GM18858 (cell line): ENCODE measurements around the gene CCDC50.
A peak's percentile ranks its signal among the peaks of the same experiment; 100 is the strongest.

Experiments used
- ATAC-seq: cut with Tn5 transposase; IDR thresholded peaks from one replicate; pipeline ENCODE4 v1.9.1; 2021; ENCODE audit not compliant: unreplicated experiment

CCDC50 gene

DNA sequence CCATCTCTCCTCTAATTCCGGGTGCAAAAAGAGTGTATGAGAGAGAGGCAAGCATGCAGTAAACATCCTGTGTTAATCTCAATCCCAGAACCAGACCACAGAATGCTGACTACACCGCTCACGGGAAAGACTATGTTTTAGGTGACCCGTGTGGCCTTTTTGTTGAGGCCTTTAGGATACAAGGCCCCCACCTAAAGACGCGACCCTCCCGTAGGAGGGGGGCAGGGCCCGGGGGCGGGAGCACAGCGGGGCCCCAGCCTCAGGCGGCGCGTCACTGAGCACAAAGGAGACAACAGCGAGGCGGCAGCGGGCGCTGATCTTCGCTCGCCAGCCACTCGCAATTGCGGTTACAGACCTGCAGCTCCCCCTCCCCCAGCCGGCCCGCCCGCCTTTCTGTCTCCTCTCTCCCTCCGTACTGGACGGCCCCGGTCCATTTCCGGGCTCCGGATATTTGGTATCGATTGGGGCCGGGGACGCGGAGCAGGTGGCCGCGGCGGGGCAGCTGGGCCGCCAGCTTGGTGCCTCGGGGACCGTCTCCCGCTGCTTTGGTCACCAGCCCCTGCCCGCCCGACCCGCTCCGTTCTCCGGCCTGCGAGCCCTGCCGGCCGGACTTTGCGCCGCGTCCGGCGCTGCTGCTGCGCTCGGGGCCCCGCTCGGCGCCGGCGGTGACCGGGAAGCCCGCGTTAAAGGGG, at the start of gene CCDC50:
CCDC50 (plus strand) TSS at position 433 of the 692 bp plus-strand sequence. CDS start 281 bp downstream, outside the sequence.
- peak; percentile 56 for ATAC-seq

DNA sequence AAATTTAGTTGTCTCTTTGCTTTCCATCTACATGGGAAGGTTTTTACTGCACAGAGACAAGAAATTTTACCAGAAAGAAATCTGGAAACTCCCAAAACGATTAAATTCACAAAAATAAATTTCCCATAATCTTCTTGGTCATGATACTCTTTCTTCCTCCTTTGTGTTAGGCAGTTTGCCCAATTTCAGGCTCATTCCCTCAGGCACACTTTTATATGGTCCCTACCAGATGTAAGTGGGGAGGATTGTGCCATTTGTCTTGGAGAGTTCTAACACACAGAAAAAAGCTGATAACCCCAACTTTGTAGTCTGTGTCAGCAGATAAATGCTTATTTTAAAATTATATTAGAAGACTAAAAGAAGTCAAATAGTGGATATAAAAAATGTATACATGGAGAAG, 49.1 kb upstream of the CCDC50 start:
- no peak for ATAC-seq

GRCh38 chr3:191280882-191281281, 48.3 kb upstream of the CCDC50 start:
- no peak for ATAC-seq

DNA sequence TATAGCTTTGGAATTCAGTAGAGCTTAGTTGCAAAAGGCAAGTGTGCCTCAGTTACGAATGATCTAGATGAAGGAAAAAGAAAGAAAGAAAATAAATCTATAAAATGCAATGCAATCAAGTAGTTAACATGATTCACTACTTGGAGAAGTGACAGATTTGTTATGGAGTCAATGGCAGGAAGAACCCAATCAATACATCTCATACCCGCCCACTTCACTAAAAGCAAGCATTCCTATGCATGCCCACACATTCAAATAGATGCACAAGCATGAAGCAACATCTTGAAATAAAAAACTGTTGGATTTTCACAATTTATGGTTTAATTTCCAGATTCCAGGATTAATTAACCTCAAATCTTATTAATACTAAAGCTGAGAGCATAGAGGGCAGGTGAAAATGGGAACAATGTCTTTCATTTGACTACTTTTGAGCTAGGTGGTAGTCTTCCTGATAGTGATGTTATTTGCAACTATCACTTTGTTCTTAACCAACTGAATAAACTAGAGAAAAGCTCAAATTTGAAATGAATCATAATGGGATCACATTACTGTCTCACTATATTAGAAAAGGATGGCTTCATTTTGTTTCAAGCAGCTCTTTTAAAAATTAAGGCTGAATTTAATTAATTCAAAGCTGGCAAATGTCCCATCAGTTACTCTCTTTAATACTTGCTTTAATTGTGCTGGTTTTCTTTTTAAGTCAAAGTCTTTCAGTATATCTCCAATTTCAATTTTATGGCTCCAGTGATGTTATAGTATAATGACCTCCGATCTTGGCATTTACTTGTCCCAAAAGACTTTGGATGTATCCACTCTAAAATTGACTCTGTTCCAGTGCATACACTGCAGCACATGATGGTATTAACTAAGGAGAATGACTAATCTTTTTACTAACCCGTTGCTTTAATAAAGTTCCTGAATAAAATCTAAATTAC, 46.7 kb upstream of the CCDC50 start:
- no peak for ATAC-seq

DNA sequence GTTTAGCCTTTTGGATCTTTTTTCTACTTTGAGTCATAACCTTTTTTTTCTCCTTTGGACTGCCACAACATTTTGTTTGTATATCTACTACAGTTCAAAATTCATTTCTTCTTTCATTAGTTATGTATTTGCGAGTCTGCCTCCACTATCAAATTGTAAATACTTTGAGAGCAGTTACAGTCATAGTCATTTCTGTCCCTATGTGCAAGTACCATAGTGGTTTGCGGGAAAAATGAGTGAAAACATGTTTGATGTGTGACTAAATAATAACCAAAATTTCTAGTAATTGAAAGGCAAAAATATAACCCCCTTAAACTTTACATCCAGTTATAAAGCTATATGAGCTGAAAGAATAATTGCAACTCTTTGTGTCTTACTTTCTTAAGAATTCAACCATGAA, 45.8 kb upstream of the CCDC50 start:
- ATAC-seq, result no peak

DNA sequence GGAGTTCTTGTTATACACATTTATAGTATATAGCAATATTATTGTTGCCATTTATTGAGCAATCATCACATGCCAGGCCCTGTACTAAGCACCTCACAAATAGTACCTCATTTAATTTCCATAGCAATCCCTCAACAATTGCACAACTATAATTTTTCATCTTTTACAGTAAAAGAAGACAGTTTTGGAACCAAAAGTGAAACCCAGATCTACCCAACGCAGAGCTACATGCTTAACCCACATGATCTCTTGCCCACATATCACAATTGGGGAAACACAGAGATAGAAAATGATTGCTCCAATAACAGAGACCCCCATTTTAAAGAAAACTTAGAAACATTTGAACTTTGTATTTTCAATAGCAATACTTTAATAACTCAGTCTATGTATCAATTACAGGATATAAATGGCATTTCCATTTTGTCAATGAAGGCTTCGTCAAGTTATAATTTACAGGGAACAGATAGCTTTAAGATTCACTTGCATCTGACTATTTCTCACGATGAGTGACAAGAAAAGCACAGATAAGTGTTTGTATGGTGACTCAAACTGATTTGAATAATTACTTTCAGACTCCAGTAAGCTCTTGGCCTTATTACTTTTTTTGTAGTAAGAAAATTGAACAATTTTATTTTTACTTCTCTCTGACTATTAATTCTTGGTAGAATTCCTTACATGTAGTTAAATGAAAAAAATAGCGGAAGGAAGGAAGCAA, 38.7 kb upstream of the CCDC50 start:
- peak; percentile 84 for ATAC-seq

DNA sequence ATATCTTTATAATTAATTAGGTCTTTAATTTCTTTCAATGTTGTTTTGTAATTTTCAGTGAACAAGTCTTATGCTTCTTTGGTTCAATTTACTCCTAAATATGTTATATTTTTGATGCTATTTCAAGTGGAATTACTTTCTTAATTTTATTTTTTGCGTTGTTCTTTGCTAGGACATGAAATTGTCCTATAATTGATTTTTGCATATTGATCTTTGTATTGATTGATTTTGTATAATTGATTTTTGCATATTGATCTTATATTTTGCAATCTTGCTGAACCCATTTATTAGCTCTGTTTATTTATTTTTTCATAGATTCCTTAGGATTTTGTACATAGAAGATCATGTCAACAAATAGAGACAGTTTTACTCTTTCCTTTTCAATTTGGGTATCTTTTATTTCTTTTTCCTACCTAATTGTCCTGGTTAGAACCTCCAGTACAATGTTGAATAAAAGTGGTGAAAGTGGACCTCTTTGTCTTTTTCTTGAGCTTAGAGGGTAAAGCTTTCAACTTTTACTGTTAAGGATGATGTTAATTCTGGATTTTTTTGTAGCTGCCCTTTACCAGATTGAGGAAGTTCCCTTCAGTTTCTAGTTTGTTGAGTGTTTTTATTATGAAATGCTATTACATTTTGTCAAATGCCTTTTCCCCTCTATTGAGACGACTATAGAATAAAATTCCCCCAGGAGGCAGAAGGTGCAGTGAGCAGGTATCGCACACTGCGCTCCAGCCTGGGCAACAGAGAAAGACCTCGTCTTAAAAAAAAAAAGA, 36.8 kb upstream of the CCDC50 start:
- ATAC-seq, result no peak

GRCh38 chr3:191294291-191294690, 34.9 kb upstream of the CCDC50 start:
- no peak for ATAC-seq

GRCh38 chr3:191296041-191296541, 33.1 kb upstream of the CCDC50 start:
- ATAC-seq, result peak; percentile 86

DNA sequence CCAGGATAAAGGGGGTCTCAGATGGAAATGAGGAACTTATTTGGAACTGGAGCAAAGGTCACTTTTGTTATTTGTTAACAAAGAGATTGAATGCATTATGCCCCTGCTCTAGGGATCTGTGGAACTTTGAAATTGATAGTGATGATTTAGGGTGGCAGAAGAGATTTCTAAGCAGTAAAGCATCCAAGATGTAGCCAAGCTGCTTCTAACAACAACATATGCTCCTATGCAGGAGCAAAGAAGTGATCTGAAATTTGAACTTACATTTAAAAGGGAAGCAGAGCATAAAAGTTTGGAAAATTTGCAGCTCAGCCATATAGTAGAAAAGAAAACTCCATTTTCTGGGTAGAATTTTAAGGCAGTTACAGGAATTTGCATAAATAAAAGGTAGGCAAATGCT, 30.3 kb upstream of the CCDC50 start:
- no peak for ATAC-seq

GRCh38 chr3:191300422-191300821, 28.8 kb upstream of the CCDC50 start:
- ATAC-seq, result peak; percentile 16

GRCh38 chr3:191301017-191301416, 28.2 kb upstream of the CCDC50 start:
- ATAC-seq, result peak; percentile 69

DNA sequence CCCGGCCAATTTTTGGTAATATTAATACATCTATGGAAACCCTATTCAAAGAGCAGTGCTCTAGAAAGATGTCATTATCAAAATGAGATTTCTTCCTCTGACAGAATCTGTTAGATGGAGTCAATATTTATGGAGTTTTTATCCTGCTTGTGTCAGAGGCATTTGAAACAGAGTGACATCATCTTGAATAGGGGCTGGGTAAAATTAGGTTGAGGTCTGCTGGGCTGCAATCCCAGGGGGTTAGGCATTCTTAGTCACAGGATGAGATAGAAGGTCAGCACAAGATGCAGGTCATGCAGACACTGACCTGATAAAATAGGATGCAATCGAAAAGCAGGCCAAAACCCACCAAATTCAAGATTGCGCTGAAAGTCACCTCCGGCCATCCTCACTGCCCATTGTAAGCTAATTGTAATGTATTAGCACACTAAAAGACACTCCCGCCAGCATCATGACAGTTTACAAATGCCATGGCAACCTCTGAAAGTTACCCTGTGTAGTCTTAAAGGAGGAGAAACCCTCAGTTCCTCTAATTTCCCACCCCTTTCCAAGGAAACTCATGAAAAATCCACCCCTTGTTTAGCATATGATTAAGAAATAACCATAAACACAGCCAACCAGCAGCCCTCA, 27.3 kb upstream of the CCDC50 start:
- no peak for ATAC-seq

DNA sequence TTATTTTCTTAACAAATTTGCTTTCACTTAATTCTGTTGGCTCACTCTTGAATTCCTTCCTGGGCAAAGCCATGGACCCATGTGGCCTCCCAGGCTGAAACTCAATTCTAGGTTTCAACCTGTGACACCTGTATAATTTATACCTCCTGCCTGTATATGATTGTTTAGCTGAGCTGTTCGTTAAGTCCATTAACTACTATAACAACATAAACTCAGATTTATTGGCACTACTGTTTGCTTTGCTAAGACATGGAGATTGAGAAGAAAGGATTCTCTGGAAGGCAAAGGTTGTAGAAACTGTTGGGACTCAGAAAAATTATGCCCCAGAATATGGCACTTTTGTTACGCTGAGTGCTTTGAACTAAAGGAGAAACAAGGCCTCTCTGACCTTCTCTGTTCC, 26.7 kb upstream of the CCDC50 start:
- ATAC-seq, result no peak

DNA sequence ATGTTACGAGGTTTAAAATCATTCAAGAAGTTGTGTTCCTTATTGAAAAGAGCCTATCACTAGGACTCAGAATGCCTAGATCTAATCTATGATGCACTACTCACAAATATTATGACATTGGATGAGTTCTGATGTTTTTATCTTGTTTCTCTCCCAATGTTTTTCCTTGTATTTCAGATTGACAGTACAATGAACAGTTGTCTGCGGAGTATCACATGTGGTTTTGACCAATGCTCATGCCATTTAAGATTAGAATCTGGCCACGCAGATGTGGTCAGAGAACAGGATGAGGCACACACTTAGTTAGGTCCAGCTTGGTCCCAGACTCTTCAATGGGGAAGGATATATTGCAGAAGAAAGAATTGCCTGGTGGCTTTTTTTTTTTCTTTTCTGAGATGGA, 25.6 kb upstream of the CCDC50 start:
- no peak for ATAC-seq

DNA sequence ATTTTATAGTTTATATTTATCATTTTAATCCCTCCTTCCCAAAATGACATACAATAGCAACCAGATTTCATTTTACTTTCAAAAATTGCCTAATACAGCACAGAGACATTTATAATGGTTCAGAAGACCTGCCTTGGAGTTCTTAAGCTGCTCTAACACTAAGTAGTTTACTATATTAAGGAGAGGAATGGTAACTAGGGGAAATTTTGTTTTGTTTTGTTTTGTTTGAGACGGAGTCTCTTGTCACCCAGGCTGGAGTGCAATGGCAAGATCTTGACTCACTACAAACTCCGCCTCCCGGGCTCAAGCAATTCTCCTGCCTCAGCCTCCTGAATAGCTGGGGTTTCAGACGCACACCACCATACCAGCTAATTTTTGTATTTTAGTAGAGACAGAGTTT, 22.8 kb upstream of the CCDC50 start:
- no peak for ATAC-seq

- no peak for ATAC-seq
Measured at GRCh38 chr3:191307341-191307740, 21.9 kb upstream of the CCDC50 start.

DNA sequence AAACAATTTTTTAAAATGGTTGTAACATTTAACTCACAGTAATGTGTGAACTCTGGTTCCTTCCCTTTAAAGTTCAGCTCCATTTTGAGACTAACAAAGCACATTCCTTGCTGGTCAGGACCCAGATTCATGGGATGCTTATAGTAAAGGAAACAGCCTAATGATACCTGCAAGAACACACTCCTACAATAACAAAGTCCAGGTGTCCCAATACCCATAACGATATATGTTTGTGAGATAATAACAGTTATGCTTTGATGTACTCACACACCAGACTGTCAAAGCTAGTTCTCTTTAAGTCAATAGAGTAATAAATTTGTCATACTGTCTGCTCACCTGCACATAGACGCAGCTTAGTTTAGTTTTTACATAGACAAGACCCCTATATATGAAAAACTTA, 15.9 kb upstream of the CCDC50 start:
- no peak for ATAC-seq

- ATAC-seq, result no peak
Measured at GRCh38 chr3:191314109-191314728, 15.0 kb upstream of the CCDC50 start.
